Measurements from ENCODE around the gene REXO5. TPM values are rescaled to one million over a fixed set of nuclear protein-coding genes. Genes with fewer than 3 reads are reported as not detected.
A peak's percentile ranks its signal among the peaks of the same experiment; 100 is the strongest.

REXO5 gene
- total RNA-seq, 1 experiment from 2014 or later, result 8.5 TPM

GRCh38 chr16:20768818-20769217 is 37.5 kb upstream of the REXO5 start:
- POLR2A ChIA-PET, result no interaction called here
- Mint-ChIP-seq H3K27me3 (ENCODE audit: low read depth) (no peaks in the 10 kb centered on the region), H3K27ac (no peak overlapping the region), H3K36me3 (no peaks in the 10 kb centered on the region), H3K4me1 (peaks cover 11% of the 10 kb centered on the region), H3K9me3 (no peaks in the 10 kb centered on the region), H3K4me3 (no peak overlapping the region)
- ATAC-seq (no peak), DNase-seq (ENCODE audit: low spot score) (no peak)
- CTCF ChIA-PET, result no interaction called here
- TF ChIP-seq SOX15 (CRISPR knock-in tag; IDR thresholded peaks at IDR 0.05) (no peak), PRRX2 (CRISPR knock-in tag; IDR thresholded peaks at IDR 0.05) (no peak), ZNF425 (CRISPR knock-in tag; conservative IDR thresholded peaks at IDR 0.05) (no peak), USF1 (CRISPR knock-in tag; IDR thresholded peaks at IDR 0.05) (no peak), ZNF671 (CRISPR knock-in tag; IDR thresholded peaks at IDR 0.05) (no peak), ZNF219 (CRISPR knock-in tag; IDR thresholded peaks at IDR 0.05; ENCODE audit: borderline replicate concordance) (no peak), ATF2 (CRISPR knock-in tag; IDR thresholded peaks at IDR 0.05; ENCODE audit: borderline replicate concordance, low read depth) (no peak), KAT7 (CRISPR knock-in tag; IDR thresholded peaks at IDR 0.05; ENCODE audit: borderline replicate concordance) (no peak), ZMAT4 (CRISPR knock-in tag; IDR thresholded peaks at IDR 0.05) (no peak), TCF7 (CRISPR knock-in tag; IDR thresholded peaks at IDR 0.05; ENCODE audit: low read depth) (no peak), ESRRA (CRISPR knock-in tag; IDR thresholded peaks at IDR 0.05; ENCODE audit: borderline replicate concordance) (no peak)

- POLR2A ChIA-PET, result no interaction called here
- no peaks in the 10 kb centered on the region for H3K4me1 Mint-ChIP-seq
- CTCF ChIA-PET, result interaction anchor here (0.6 to 0.7 kb wide), 3 partner anchors 59 to 97 kb away, joined by 3 to 5 read pairs (median 5); no protein-coding TSS in a partner anchor
- H3K27ac Mint-ChIP-seq, result no peak overlapping the region
- no peaks in the 10 kb centered on the region for H3K9me3 Mint-ChIP-seq
- no peaks in the 10 kb centered on the region for H3K27me3 Mint-ChIP-seq (ENCODE audit: low read depth)
- TF ChIP-seq NR3C1 (CRISPR knock-in tag; conservative IDR thresholded peaks at IDR 0.05; ENCODE audit: low read depth) (no peak), TCF7 (CRISPR knock-in tag; IDR thresholded peaks at IDR 0.05; ENCODE audit: low read depth) (no peak)
- ATAC-seq, result no peak
- no peaks in the 10 kb centered on the region for H3K36me3 Mint-ChIP-seq
- no peak overlapping the region for H3K4me3 Mint-ChIP-seq
- no peak for DNase-seq (ENCODE audit: low spot score)
These were observed 32.6 kb upstream of the REXO5 start for GRCh38 chr16:20773679-20774078.

- peak; percentile 91 for DNase-seq (ENCODE audit: low spot score)
- no peak overlapping the region for H3K4me3 Mint-ChIP-seq
- no peaks in the 10 kb centered on the region for H3K36me3 Mint-ChIP-seq
- H3K27ac Mint-ChIP-seq, result no peak overlapping the region
- H3K27me3 Mint-ChIP-seq (ENCODE audit: low read depth), result no peaks in the 10 kb centered on the region
- H3K9me3 Mint-ChIP-seq, result no peaks in the 10 kb centered on the region
- peak; percentile 100 for ATAC-seq
- ChIA-PET POLR2A (no interaction called here), CTCF (interaction anchor here (0.6 to 1.8 kb wide), 15 partner anchors 8 to 327 kb away, joined by 3 to 19 read pairs (median 4); partner anchors contain the start of genes ACSM3, ERI2 and REXO5)
- H3K4me1 Mint-ChIP-seq, result no peaks in the 10 kb centered on the region
- peak; percentile 53 for TF ChIP-seq ZNF121 (CRISPR knock-in tag; IDR thresholded peaks at IDR 0.05)
- 0 out of 2 replicates have a peak, but pooled peaks have one; percentile 39 for TF ChIP-seq NFE2L1 (CRISPR knock-in tag; IDR thresholded peaks at IDR 0.05)
- no peak for TF ChIP-seq CDX4 (CRISPR knock-in tag; IDR thresholded peaks at IDR 0.05; ENCODE audit: borderline replicate concordance)
- TF ChIP-seq CTCF (IDR thresholded peaks at IDR 0.05), result peak; percentile 65; the same call in 1 of the 2 replicates
These were observed 31.5 kb upstream of the REXO5 start for GRCh38 chr16:20774703-20775362.
